NCI-H2196 treated with DMSO at 0.1 percent for 48 hours (cell line): Measurements from ENCODE around the gene RBM10.

Experiments used
- DNase-seq: peaks from one replicate; lab custom pipeline; 2025; ENCODE audit not compliant: unreplicated experiment; lab: John Stamatoyannopoulos, UW

Gene RBM10

DNA sequence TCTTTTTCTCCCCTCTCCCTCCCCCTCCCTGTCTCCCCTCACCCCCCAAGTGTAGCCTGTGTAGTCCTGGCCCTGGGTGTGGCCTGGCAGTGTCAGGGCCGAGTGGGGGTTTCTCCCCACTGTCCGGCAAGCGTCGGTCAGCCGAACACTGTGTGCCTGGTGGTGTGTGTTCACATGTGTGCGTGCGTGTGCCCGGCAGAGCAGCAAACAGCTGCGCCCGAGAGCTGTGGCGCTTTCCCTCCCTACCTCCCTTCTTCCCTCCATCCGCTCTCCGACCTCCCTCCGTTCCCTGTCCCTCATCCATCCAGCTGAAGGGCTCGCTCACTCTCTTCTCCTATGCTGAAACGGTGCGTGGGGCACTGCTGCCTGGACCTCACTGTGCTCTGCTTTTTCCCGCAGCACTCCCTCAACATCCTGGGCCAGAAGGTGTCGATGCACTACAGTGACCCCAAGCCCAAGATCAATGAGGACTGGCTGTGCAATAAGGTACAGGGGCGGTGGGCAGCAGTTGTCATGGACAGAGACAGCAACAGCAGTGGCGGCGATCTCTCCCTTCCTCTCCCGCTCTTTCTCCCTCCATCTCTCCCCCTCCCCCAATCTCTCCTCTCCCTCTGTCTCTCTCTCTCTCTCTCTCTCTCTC is 31.2 kb downstream of the RBM10 start:
- no peak for DNase-seq

DNA sequence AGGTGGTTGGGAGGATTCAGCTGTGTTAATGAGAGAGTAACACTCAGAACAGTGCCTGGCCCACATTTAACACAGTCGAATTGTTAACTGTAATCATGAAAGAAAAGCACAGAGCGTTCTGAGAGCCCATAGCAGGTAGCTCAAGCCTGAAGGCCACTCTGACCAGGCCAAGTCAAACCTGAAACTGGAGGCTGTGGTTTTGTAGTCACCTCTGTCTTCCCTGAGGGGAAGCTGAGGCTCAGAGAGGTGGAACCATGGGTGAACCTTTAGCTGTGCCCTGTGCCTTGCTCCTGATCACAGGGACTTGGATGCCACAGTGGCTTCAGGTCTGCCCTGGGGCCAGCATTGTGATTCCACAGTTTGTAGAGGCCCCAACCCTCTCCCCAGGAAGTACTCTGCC is 32.1 kb downstream of the RBM10 start:
- no peak for DNase-seq

GRCh38 chrX:47178337-47178736 is 33.3 kb downstream of the RBM10 start:
- no peak for DNase-seq

DNA sequence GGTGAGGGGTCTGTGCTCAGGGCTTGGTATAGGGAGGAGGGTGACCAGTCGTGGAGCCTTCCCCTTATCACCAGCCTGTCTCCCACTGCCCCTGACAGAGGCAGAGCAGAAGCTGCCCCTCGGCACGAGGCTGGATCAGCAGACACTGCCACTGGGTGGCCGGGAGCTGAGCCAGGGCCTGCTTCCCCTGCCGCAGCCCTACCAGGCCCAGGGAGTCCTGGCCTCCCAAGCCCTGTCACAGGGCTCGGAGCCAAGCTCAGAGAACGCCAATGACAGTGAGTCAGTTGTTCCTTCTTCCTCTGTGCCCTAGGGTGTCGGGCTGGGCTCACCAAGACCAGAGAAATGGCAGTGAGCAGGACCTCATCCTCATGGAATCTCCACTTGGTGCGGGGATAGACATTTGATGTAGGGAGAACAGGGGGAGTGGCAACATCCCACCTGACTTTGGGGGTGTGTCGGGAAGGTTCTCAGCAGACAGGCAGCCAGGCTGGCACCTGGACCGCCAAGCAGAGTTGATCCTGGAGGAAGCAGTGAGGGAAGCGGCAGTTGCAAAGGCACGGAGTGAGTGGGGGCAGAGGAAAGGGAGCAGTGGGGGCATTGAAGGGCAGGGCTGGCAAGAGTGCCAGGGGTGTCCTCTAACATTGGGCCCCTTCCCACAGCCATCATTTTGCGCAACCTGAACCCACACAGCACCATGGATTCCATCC is 34.4 kb downstream of the RBM10 start:
- no peak for DNase-seq

DNA sequence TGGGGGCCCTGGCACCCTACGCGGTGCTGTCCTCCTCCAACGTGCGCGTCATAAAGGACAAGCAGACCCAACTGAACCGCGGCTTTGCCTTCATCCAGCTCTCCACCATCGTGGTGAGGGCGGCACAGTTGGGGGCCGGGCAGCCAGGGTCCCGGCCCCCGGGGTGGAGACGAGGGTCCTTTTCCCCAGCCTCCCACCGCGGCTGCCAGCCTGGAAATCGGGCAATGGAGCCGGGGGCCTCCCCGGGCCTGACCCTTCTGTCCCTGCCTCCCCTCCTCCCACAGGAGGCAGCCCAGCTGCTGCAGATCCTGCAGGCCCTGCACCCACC is 34.9 kb downstream of the RBM10 start:
- DNase-seq = no peak

GRCh38 chrX:47180346-47180745 is 35.3 kb downstream of the RBM10 start:
- no peak for DNase-seq

DNA sequence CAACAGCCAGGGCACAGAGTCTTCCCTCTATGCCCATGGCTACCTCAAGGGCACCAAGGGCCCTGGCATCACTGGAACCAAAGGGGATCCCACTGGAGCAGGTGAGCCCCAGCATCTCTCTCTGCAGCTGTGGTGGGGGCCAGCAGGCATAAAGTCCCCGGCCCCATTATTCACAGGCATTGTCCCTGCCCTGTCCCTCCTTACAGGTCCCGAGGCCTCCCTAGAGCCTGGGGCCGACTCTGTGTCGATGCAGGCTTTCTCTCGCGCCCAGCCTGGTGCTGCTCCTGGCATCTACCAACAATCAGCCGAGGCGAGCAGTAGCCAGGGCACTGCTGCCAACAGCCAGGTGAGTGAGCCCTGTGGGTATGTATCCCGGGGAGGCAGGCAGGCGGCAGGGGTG is 36.3 kb downstream of the RBM10 start:
- no peak for DNase-seq

GRCh38 chrX:47182106-47182700 is 37.2 kb downstream of the RBM10 start:
- no peak for DNase-seq

- no peak for DNase-seq
These were observed 39.5 kb downstream of the RBM10 start for GRCh38 chrX:47184486-47184885.

GRCh38 chrX:47185241-47185640 is 40.2 kb downstream of the RBM10 start:
- DNase-seq = no peak

GRCh38 chrX:47186096-47186740 is 41.2 kb downstream of the RBM10 start:
- DNase-seq = no peak

DNA sequence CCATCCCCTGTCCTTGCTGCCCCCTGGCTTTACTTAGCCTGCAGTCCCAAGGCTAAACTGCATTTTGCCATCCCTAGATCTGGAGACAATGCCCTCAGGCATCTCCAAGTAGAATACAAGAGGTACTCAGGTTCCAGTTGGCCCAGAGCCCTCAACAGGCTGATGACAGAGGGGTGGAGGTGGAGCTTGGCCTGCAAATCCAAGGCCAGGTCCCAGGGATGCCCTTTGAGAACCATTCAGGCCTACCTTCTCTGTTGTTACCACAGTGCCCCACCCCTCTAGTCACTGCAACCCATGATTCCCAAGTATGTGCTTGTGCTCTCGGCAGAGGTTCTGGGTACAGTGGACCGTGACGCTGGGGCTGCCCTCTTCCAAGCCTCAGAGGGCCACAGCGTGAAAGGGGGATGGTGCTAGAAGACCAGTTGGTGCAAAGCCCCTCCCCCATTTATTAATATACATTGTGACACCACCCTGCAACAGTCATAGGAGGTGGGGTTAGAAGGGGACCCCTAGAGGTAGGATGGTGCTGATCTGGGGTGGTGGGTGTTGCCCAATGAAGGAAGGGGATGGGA is 42.2 kb downstream of the RBM10 start:
- DNase-seq = peak; percentile 15

DNA sequence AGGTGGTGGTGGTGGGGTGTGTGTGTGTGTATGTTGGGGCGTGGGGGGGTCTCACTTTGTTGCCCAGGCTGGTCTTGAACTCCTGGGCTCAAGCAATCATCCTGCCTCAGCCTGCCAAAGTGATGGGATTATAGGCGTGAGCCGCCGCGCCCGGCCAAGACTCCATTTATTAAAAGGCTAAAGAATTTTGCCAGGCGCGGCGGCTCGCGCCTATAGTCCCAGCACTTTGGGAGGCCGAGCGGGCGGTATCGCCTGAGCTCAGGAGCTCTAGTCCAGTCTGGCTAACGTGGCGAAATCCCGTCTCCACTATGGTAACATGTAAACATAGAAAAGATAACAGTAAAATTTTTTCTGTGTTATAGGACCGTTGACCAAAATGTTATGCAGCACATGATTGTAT is 44.9 kb downstream of the RBM10 start:
- no peak for DNase-seq

DNA sequence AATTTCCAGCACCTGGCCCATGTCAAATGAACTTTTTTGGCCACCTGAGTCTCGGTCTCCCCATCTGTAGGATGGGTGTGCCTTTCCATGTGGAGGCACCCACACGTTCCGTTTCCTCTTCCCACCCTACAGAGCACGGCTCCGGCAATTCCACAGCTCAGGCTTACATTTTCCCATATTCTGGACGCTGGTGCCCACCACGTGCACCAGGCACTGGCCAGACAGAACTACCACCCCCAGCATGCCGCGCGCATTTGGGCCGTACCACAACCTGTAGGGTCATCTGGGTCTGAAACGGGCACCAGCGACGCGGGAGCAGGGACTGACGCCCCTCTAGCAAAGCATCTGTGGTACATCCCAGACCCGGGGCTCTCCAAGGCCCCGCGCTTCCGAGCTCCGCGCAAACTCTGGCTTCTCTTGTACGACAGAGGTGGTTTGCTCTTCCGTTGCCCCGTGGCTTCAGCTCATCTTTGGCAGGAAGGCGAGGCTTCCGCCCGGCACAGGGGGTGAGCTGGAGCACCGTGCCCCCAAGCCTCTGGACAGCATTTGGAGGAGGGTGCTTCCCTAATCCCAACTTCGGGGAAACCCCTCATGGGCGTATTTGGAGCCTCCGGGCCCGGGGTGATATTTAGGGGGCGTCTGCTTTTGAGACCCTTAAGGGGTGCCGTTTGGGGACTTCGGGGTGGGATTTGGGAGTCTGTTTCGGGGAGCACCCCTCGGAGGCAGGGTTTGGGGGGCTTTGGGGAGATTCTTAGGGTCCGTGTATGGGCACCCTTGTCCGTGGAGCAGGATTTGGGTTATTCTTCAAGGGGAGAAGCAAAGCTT is 45.6 kb downstream of the RBM10 start:
- peak; percentile 74 for DNase-seq

- no peak for DNase-seq
These were observed 46.3 kb downstream of the RBM10 start for GRCh38 chrX:47191331-47191730.

- DNase-seq = no peak
These were observed 46.9 kb downstream of the RBM10 start for GRCh38 chrX:47191806-47192401.

- DNase-seq = peak; percentile 78
These were observed 48.6 kb downstream of the RBM10 start, which contains the start of gene UBA1 for GRCh38 chrX:47193475-47194193. Gene UBA1, plus strand, starts transcription at chrX:47193829. Its CDS starts 4,974 bp downstream, at chrX:47198803.

- no peak for DNase-seq
These were observed 49.3 kb downstream of the RBM10 start for GRCh38 chrX:47194194-47194787.

DNA sequence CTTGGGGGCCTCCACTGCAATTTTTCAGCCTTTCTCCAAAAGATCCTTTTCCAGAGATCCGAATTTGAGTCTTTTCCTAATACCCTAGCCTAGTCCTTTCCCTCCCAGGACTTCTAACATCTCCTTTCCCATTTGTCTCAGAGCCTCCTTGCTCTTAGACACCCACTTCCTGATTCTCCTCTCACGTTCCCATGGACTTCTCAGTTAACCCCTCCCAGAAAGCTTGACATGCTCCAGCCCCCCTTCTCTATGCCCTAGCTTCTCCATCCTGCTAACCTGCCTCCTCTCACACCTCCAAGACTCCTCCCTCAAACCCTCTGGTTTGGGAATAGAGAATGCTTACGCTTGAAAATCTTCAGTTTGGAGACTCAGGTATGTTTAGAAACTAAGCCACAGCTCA is 51.1 kb downstream of the RBM10 start:
- no peak for DNase-seq
